GM12892 (cell line): ENCODE results near the gene TOMM20.

Experiments used
- POLR2A ChIP-seq: IDR thresholded peaks from 2 replicates; pipeline ENCODE4 v1.6.1; 2011; ENCODE audit warnings: low read depth, low read length, control low read depth
- POLR2AphosphoS5 ChIP-seq: IDR thresholded peaks from 2 replicates; pipeline ENCODE4 v1.6.1; 2011; ENCODE audit warnings: low read depth, low read length, control low read depth
- TAF1 ChIP-seq: IDR thresholded peaks from 2 replicates; pipeline ENCODE4 v1.6.1; 2011; ENCODE audit warnings: low read depth, mild to moderate bottlenecking, control low read depth, low read length, borderline replicate concordance

GRCh38 chr1:235161685-235162327 is 33.2 kb upstream of the TOMM20 start:
- TF ChIP-seq POLR2A: no peak
- TF ChIP-seq POLR2AphosphoS5: no peak
- TF ChIP-seq TAF1: no peak
